GM18861 (cell line): ENCODE results near the gene ALPG.
"Not testable (repeated sequence)": the region's sequence is repeated elsewhere in the genome, so short reads cannot be mapped to it uniquely, and the experiment has no call there.

Source experiments
- ATAC-seq: cut with Tn5 transposase; IDR thresholded peaks from one replicate; pipeline ENCODE4 v1.9.1; 2021; ENCODE audit not compliant: unreplicated experiment

ALPG gene

GRCh38 chr2:232395586-232395985 is 11.1 kb upstream of the ALPG start:
- ATAC-seq, result no peak

GRCh38 chr2:232396683-232397082 is 10.0 kb upstream of the ALPG start:
- no peak for ATAC-seq

GRCh38 chr2:232398293-232399034 is 8.2 kb upstream of the ALPG start:
- no peak for ATAC-seq

- no peak for ATAC-seq
These were observed 6.2 kb upstream of the ALPG start for GRCh38 chr2:232400256-232401015.

GRCh38 chr2:232402518-232402917 is 4.1 kb upstream of the ALPG start:
- ATAC-seq, result no peak

- no peak for ATAC-seq
These were observed 617 bp upstream of the ALPG start for GRCh38 chr2:232405943-232406510.

GRCh38 chr2:232407428-232408150 is 945 bp downstream of the ALPG start:
- ATAC-seq, result not testable (repeated sequence)

- not testable (repeated sequence) for ATAC-seq
These were observed 1.6 kb downstream of the ALPG start for GRCh38 chr2:232408269-232408668.

GRCh38 chr2:232409617-232410016 is 3.0 kb downstream of the ALPG start:
- not testable (repeated sequence) for ATAC-seq

- no peak for ATAC-seq
These were observed 3.7 kb downstream of the ALPG start for GRCh38 chr2:232410238-232410900.

- ATAC-seq, result no peak
These were observed 5.4 kb downstream of the ALPG start for GRCh38 chr2:232411901-232412629.

- ATAC-seq, result no peak
These were observed 6.3 kb downstream of the ALPG start for GRCh38 chr2:232412986-232413385.

- no peak for ATAC-seq
These were observed 8.6 kb downstream of the ALPG start for GRCh38 chr2:232415138-232415690.

GRCh38 chr2:232415736-232416520 is 9.3 kb downstream of the ALPG start:
- no peak for ATAC-seq

GRCh38 chr2:232416521-232417470 is 10.2 kb downstream of the ALPG start:
- no peak for ATAC-seq

GRCh38 chr2:232417489-232417888 is 10.8 kb downstream of the ALPG start:
- ATAC-seq, result no peak

GRCh38 chr2:232418056-232418455 is 11.4 kb downstream of the ALPG start:
- ATAC-seq, result no peak
